ENCODE data around the gene KIF2C.

- TF ChIP-seq BCL3 (IDR thresholded peaks at IDR 0.05) = no peak
- no peak for TF ChIP-seq NFE2L2 (conservative IDR thresholded peaks at IDR 0.05; ENCODE audit: low read length)
- no peak for TF ChIP-seq CTCF (IDR thresholded peaks at IDR 0.05)
- TF ChIP-seq JUN (IDR thresholded peaks at IDR 0.05) = no peak
- TF ChIP-seq NPAS2 (CRISPR knock-in tag; IDR thresholded peaks at IDR 0.05; ENCODE audit: borderline replicate concordance) = no peak
- no peak for TF ChIP-seq RAD21 (conservative IDR thresholded peaks at IDR 0.05 in 1 of 2, IDR thresholded peaks at IDR 0.05 in 1 of 2)
Measured at GRCh38 chr1:44717653-44718052, 22.0 kb upstream of the KIF2C start.
